GM12892 (cell line): Measurements from ENCODE around the gene SLC9A4.

ENCODE experiments used
- POLR2A ChIP-seq: IDR thresholded peaks from 2 replicates; pipeline ENCODE4 v1.6.1; 2011; ENCODE audit warnings: low read depth, low read length, control low read depth
- POLR2AphosphoS5 ChIP-seq: IDR thresholded peaks from 2 replicates; pipeline ENCODE4 v1.6.1; 2011; ENCODE audit warnings: low read depth, low read length, control low read depth
- TAF1 ChIP-seq: IDR thresholded peaks from 2 replicates; pipeline ENCODE4 v1.6.1; 2011; ENCODE audit warnings: low read depth, mild to moderate bottlenecking, control low read depth, low read length, borderline replicate concordance

GRCh38 chr2:102504833-102505232 is 31.8 kb downstream of the SLC9A4 start:
- TF ChIP-seq TAF1, result no peak
- no peak for TF ChIP-seq POLR2A
- TF ChIP-seq POLR2AphosphoS5, result no peak
